ENCODE data around the gene TNS3. TPM values are rescaled to one million over a fixed set of nuclear protein-coding genes. Genes with fewer than 3 reads are reported as not detected.

TNS3 gene
- total and polyA plus RNA-seq, 2 of the 13 experiments (the other 11 are each of a cell fraction or from before 2014, with no cell fraction given) = 52.9 to 55.7 TPM

GRCh38 chr7:47474937-47475879 lies 106.7 kb downstream of the TNS3 start (continued):
- TF ChIP-seq AKNA (CRISPR knock-in tag; IDR thresholded peaks at IDR 0.05; ENCODE audit: borderline replicate concordance) (no peak), BATF2 (CRISPR knock-in tag; IDR thresholded peaks at IDR 0.05) (no peak), ZNF614 (CRISPR knock-in tag; IDR thresholded peaks at IDR 0.05; ENCODE audit: borderline replicate concordance) (peak; percentile 86; the same call in 1 of the 2 replicates), HIVEP1 (CRISPR knock-in tag; IDR thresholded peaks at IDR 0.05) (peak; percentile 73), PPARG (CRISPR knock-in tag; conservative IDR thresholded peaks at IDR 0.05) (peak; percentile 76), ZNF138 (CRISPR knock-in tag; IDR thresholded peaks at IDR 0.05; ENCODE audit: low read depth) (peak; percentile 86), SMARCC2 (IDR thresholded peaks at IDR 0.05) (no peak), ZNF33B (CRISPR knock-in tag; IDR thresholded peaks at IDR 0.05) (peak; percentile 87; the same call in 1 of the 2 replicates), AKAP8 (CRISPR knock-in tag; IDR thresholded peaks at IDR 0.05) (peak; percentile 89), ZKSCAN5 (CRISPR knock-in tag; IDR thresholded peaks at IDR 0.05) (no peak; the same call in none of the 2 replicates), SMAD9 (CRISPR knock-in tag; IDR thresholded peaks at IDR 0.05) (no peak), CBX5 (CRISPR knock-in tag; IDR thresholded peaks at IDR 0.05; ENCODE audit: borderline replicate concordance) (peak; percentile 97), FOXJ3 (CRISPR knock-in tag; IDR thresholded peaks at IDR 0.05; ENCODE audit: borderline replicate concordance) (peak; percentile 88; the same call in 1 of the 2 replicates), MEIS1 (CRISPR knock-in tag; IDR thresholded peaks at IDR 0.05; ENCODE audit: borderline replicate concordance) (peak; percentile 71; the same call in 1 of the 2 replicates), ZNF616 (CRISPR knock-in tag; IDR thresholded peaks at IDR 0.05; ENCODE audit: low read depth) (no peak), NFKBIZ (CRISPR knock-in tag; IDR thresholded peaks at IDR 0.05) (peak; percentile 69), ZNF496 (CRISPR knock-in tag; IDR thresholded peaks at IDR 0.05; ENCODE audit: insufficient replicate concordance) (no peak)
- TF ChIP-seq, protein P1, sequence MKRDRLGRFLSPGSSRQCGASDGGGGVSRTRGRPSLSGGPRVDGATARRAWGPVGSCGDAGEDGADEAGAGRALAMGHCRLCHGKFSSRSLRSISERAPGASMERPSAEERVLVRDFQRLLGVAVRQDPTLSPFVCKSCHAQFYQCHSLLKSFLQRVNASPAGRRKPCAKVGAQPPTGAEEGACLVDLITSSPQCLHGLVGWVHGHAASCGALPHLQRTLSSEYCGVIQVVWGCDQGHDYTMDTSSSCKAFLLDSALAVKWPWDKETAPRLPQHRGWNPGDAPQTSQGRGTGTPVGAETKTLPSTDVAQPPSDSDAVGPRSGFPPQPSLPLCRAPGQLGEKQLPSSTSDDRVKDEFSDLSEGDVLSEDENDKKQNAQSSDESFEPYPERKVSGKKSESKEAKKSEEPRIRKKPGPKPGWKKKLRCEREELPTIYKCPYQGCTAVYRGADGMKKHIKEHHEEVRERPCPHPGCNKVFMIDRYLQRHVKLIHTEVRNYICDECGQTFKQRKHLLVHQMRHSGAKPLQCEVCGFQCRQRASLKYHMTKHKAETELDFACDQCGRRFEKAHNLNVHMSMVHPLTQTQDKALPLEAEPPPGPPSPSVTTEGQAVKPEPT (CRISPR knock-in tag; IDR thresholded peaks at IDR 0.05; ENCODE audit: low read depth) = no peak

Measured in HepG2 (cell line).